Omental fat pad (tissue), 4 donors: ENCODE results near the gene MRGPRE. TPM values are rescaled to one million over a fixed set of nuclear protein-coding genes. Genes with fewer than 3 reads are reported as not detected.

Experiments
- ATAC-seq: fragments of 150-250 bp; one replicate; pipeline ENCODE4 v1.9.1; 2016; ENCODE audit warnings: mild to moderate bottlenecking, moderate library complexity; ENCODE audit not compliant: low FRiP score
- DNase-seq: peaks from one replicate; pipeline ENCODE4 v3.0.0-alpha.2; 2019; ENCODE audit warnings: low spot score
- CTCF ChIP-seq, 3 donors: fragments of 450-650 bp; IDR thresholded peaks; one replicate each; pipeline ENCODE4 v1.5.1; 2016 to 2017; ENCODE audit warnings: antibody characterized with exemption in 3 of 3, mild to moderate bottlenecking in 3 of 3, moderate library complexity in 2 of 3
- total RNA-seq, 4 donors: library from RNA; depleted of rRNA; stranded (reverse); fragments of >200 nt; gene quantifications; one replicate each; pipeline ENCODE4 v1.1.0, GENCODE V29; 2016

The MRGPRE gene
- total RNA-seq, 4 donors from 2014 or later = not detected

DNA sequence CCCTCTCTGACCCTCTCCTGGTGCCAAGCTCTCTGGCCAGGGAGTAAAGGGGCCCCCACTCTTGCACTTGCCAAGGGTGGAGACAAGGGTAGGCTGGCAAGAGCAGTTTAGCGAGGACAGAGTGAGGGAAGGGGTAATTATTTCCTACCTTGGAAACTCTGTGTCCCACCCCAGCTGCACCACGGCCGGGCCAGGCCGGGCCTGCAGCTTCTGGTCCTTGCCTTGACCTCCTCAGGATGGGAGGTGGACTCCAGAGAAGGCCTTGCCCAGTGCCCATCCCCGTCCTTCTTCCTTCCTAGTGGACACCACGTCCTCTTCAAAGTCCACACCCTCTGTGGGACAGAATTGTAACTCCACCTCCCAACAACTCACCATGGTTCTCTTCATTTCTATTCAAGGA, 48.7 kb downstream of the MRGPRE start:
- no peak for TF ChIP-seq CTCF (IDR thresholded peaks at IDR 0.05)
- ATAC-seq = no peak
- no peak for DNase-seq

GRCh38 chr11:3182462-3182852, 49.8 kb downstream of the MRGPRE start:
- no peak for TF ChIP-seq CTCF (IDR thresholded peaks at IDR 0.05)
- DNase-seq (no peak), ATAC-seq (no peak)

GRCh38 chr11:3181725-3182461, 50.3 kb downstream of the MRGPRE start:
- ATAC-seq (no peak), DNase-seq (no peak)
- no peak for TF ChIP-seq CTCF (IDR thresholded peaks at IDR 0.05)

- DNase-seq (no peak), ATAC-seq (no peak)
- TF ChIP-seq CTCF (IDR thresholded peaks at IDR 0.05) = no peak
Observed at GRCh38 chr11:3180869-3181268, 51.3 kb downstream of the MRGPRE start.

DNA sequence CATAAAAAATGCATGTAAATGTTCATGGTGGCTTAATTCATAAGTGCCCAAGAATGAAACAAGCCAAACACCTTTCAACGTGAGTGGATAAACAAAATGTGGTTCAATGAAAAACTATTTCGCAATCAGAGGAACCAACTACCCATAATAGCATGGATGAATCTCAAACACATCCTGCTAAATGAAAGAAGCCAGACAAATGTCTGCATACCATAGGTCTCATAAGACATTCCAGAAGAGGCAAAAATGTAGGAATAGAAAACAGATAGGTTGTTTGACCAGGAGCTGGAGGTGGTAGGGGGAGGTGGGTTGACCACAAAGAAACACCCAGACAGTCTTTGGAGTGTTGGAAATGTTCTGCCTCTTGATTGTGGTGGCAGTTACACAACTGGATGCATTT, 53.9 kb downstream of the MRGPRE start:
- DNase-seq = no peak
- ATAC-seq = no peak
- no peak for TF ChIP-seq CTCF (IDR thresholded peaks at IDR 0.05)

DNA sequence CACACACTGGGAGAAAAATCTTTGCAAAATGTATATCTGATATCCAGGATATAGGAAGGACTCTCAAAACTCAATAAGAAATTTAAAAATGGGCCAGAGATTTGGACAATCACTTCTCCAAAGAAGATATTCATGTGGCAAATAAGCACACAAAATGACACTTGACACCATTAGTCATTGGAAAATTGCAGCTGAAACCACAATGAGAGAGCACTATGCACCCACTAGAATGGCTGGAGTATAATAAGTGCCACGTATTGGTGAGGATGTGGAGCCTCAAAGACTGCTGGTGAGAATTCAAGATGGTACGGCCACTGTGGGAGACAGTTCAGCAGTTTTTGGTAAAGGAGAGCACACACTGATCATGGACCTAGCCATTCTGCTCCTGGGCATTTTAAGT, 54.3 kb downstream of the MRGPRE start:
- ATAC-seq (no peak), DNase-seq (no peak)
- TF ChIP-seq CTCF (IDR thresholded peaks at IDR 0.05) = no peak

Other genes starting within 250 kb of the MRGPRE start
- 10 to 100 TPM; 58.2 to 90.0 (median 82.2) TPM for gene NAP1L4, start 240.1 kb downstream of the MRGPRE start, total RNA-seq
- 10 to 100 TPM; 40.6 to 69.7 (median 57.8) TPM for gene CARS1, start 175.0 kb downstream of the MRGPRE start, total RNA-seq
- 10 to 100 TPM; 14.1 to 67.6 (median 31.8) TPM for gene OSBPL5, start 67.1 kb downstream of the MRGPRE start, total RNA-seq
- gene MRGPRG, start 13.6 kb downstream of the MRGPRE start, total RNA-seq = not detected
- gene ZNF195, start 146.7 kb upstream of the MRGPRE start, total RNA-seq = 10 to 100 TPM; 22.4 to 35.3 (median 27.1) TPM